ENCODE data around the gene SPIN2B. TPM values are rescaled to one million over a fixed set of nuclear protein-coding genes. Genes with fewer than 3 reads are reported as not detected.
A peak's percentile ranks its signal among the peaks of the same experiment; 100 is the strongest.

The SPIN2B gene
- total and polyA plus RNA-seq, 2 of the 8 experiments (the other 6 are each of a cell fraction or from before 2014, with no cell fraction given): 7.4 to 12.8 TPM

DNA sequence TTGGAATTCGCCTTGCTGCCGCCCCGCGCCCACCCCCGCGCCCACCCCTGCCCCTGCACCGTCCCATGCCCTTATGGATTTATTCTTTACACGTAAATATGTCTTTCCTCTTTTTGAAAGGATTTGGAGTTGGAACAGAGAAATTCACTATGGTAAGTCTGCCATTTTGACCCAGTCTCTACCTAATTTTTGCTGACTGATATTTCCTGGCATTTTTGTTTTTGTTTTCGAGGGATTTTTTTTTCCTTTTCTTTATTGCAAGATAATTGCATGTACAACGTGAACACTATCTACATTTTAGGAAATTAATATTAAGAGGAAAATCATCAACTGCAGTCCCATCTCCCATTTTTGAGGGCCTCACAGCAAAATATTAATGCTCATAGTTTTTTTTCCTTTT is 468 bp upstream of the SPIN2B start:
- DNase-seq (ENCODE audit: low read depth in 1 of 2, low spot score in 2 of 2) (no peak), FAIRE-seq (no peak)
- no peak overlapping the region for H3K4ac ChIP-seq (replicated peaks; ENCODE audit: insufficient read length, low read depth, low read length)
- H3K27me3 ChIP-seq (replicated peaks in 1 of 4; ENCODE audit: control insufficient read depth in 3 of 4, extremely low read depth in 1 of 4, insufficient read depth in 3 of 4, low read length in 3 of 4): no peaks in the 10 kb centered on the region
- H3K4me1 ChIP-seq (replicated peaks in 1 of 4; ENCODE audit: control insufficient read depth in 3 of 4, insufficient read depth in 4 of 4, low read length in 3 of 4): no peaks in the 10 kb centered on the region; a peak in 1 of 7 replicates
- CTCF ChIA-PET (ENCODE audit: partially characterized antibody): no interaction called here
- no peak overlapping the region for H4K5ac ChIP-seq (ENCODE audit: insufficient read length, low read depth, low read length)
- no peak overlapping the region for H3K9ac ChIP-seq (replicated peaks in 1 of 4; ENCODE audit: extremely low read depth in 1 of 4, low read depth in 3 of 4, low read length in 3 of 4)
- TF ChIP-seq, protein P1, sequence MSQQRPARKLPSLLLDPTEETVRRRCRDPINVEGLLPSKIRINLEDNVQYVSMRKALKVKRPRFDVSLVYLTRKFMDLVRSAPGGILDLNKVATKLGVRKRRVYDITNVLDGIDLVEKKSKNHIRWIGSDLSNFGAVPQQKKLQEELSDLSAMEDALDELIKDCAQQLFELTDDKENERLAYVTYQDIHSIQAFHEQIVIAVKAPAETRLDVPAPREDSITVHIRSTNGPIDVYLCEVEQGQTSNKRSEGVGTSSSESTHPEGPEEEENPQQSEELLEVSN (IDR thresholded peaks at IDR 0.05): no peak
- TF ChIP-seq RBBP5 (IDR thresholded peaks at IDR 0.05; ENCODE audit: borderline replicate concordance, low read depth, low read length): no peak
- no peak for TF ChIP-seq EP300 (IDR thresholded peaks at IDR 0.05; ENCODE audit: borderline replicate concordance in 1 of 2, low read depth in 2 of 2, low read length in 2 of 2)
- no peak for TF ChIP-seq CEBPB (IDR thresholded peaks at IDR 0.05; ENCODE audit: low read depth, low read length)
- TF ChIP-seq SIX5 (IDR thresholded peaks at IDR 0.05; ENCODE audit: low read depth, low read length): no peak
- TF ChIP-seq GABPA (IDR thresholded peaks at IDR 0.05; ENCODE audit: borderline replicate concordance, insufficient read depth, low read length): no peak
- TF ChIP-seq KDM1A (IDR thresholded peaks at IDR 0.05; ENCODE audit: borderline replicate concordance, low read length): no peak
- TF ChIP-seq RAD21 (IDR thresholded peaks at IDR 0.05 in 1 of 2, conservative IDR thresholded peaks at IDR 0.05 in 1 of 2; ENCODE audit: low read depth in 2 of 2, low read length in 2 of 2): no peak
- TF ChIP-seq JUND (IDR thresholded peaks at IDR 0.05; ENCODE audit: low read length): no peak
- TF ChIP-seq TEAD4 (IDR thresholded peaks at IDR 0.05; ENCODE audit: low read depth, low read length): no peak
- TF ChIP-seq, protein P2, sequence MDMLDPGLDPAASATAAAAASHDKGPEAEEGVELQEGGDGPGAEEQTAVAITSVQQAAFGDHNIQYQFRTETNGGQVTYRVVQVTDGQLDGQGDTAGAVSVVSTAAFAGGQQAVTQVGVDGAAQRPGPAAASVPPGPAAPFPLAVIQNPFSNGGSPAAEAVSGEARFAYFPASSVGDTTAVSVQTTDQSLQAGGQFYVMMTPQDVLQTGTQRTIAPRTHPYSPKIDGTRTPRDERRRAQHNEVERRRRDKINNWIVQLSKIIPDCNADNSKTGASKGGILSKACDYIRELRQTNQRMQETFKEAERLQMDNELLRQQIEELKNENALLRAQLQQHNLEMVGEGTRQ (IDR thresholded peaks at IDR 0.05; ENCODE audit: low read length): no peak
- TF ChIP-seq CBX8 (IDR thresholded peaks at IDR 0.05; ENCODE audit: borderline replicate concordance, low read depth, low read length): no peak
- H3K56ac ChIP-seq (replicated peaks; ENCODE audit: insufficient read length, low read depth, low read length): no peak overlapping the region
- H2BK5ac ChIP-seq (ENCODE audit: low read depth, low read length): no peak overlapping the region
- H3K27ac ChIP-seq (ENCODE audit: low read depth, low read length): no peak overlapping the region
- H3K4me2 ChIP-seq (ENCODE audit: insufficient read depth in 1 of 2, low read depth in 2 of 2, low read length in 2 of 2): peak overlapping the region; percentile 57 to 71
- H3K79me1 ChIP-seq (ENCODE audit: low read depth, low read length): no peaks in the 10 kb centered on the region
- H3K18ac ChIP-seq (ENCODE audit: extremely low read depth, low read length): no peak overlapping the region
- H4K8ac ChIP-seq (ENCODE audit: extremely low read depth, insufficient read depth, low read length): no peak overlapping the region
- H2BK12ac ChIP-seq (ENCODE audit: low read depth, low read length): no peak overlapping the region
- no peak overlapping the region for H3K23ac ChIP-seq (ENCODE audit: insufficient read length)
- H3K4me3 ChIP-seq (ENCODE audit: extremely low read depth in 1 of 4, insufficient read depth in 2 of 4, low read depth in 3 of 4, low read length in 4 of 4): peak overlapping the region; percentile 54 to 71 (median 56); a peak in 6 of 8 replicates
- no peak overlapping the region for H2BK15ac ChIP-seq (ENCODE audit: low read length)
- no peaks in the 10 kb centered on the region for H4K20me1 ChIP-seq (replicated peaks in 1 of 2; ENCODE audit: control insufficient read depth in 1 of 2, insufficient read depth in 2 of 2, low read length in 2 of 2)
- no peaks in the 10 kb centered on the region for H3K9me3 ChIP-seq (ENCODE audit: insufficient read depth in 2 of 2, low read depth in 1 of 2, low read length in 1 of 2)
- no peak overlapping the region for H2BK20ac ChIP-seq (ENCODE audit: low read length)
- POLR2A ChIA-PET (ENCODE audit: partially characterized antibody): interaction anchor here (0.9 to 1.5 kb wide), 2 partner anchors 14 to 18 kb away, joined by 3 to 4 read pairs; no protein-coding TSS in a partner anchor
- H3K79me2 ChIP-seq (ENCODE audit: control insufficient read depth in 1 of 2, insufficient read depth in 2 of 2, low read length in 2 of 2): peaks cover 0 to 7% of the 10 kb centered on the region in 2 experiments; a peak in 2 of 4 replicates
- H2AFZ ChIP-seq (ENCODE audit: low read length): no peak overlapping the region
- no peak overlapping the region for H3K14ac ChIP-seq (ENCODE audit: insufficient read length)
- H3K36me3 ChIP-seq (ENCODE audit: control insufficient read depth in 2 of 4, insufficient read depth in 4 of 4, low read length in 3 of 4): peaks cover 0 to 3% (median under 1%) of the 10 kb centered on the region in 4 experiments; a peak in 1 of 8 replicates
- no peak overlapping the region for H4K91ac ChIP-seq (replicated peaks; ENCODE audit: insufficient read length, low read length)
- H2AK5ac ChIP-seq (ENCODE audit: low read depth, low read length): no peak overlapping the region
- H3K23me2 ChIP-seq (ENCODE audit: low read depth, low read length): no peaks in the 10 kb centered on the region
- WGBS, 2 experiments (ENCODE audit: extremely low coverage in 1 of 2, insufficient coverage in 1 of 2, insufficient read length in 1 of 2, insufficient replicate concordance in 2 of 2, low coverage in 1 of 2, low lambda C conversion rate in 2 of 2, missing lambda C conversion rate in 1 of 2): 0% methylated on average over 2 of the region's 10 CpGs; no CpG with 5 or more reads in 1 of the 2 experiments
- no peak overlapping the region for H2BK120ac ChIP-seq (replicated peaks; ENCODE audit: low read depth, low read length)
